GM23248 (cell line): ENCODE measurements around the gene SEMA3B.

Experiments
- EZH2 ChIP-seq: fragments of 200-600 bp; sonication (generic); IDR thresholded peaks from 2 replicates; pipeline ENCODE4 v1.6.1; 2018; ENCODE audit warnings: antibody characterized with exemption, mild to moderate bottlenecking; ENCODE audit not compliant: insufficient read depth, poor library complexity, severe bottlenecking
- EZH2phosphoT487 ChIP-seq: fragments of 200-600 bp; sonication (generic); IDR thresholded peaks from 2 replicates; pipeline ENCODE4 v1.6.1; 2018; ENCODE audit warnings: antibody characterized with exemption, moderate library complexity, mild to moderate bottlenecking, low read depth; ENCODE audit not compliant: insufficient read depth

GRCh38 chr3:50303013-50303815 is 34.3 kb downstream of the SEMA3B start, which contains the start of gene HYAL1:
- TF ChIP-seq EZH2 (no peak), EZH2phosphoT487 (no peak)
